GM12801 (cell line): ENCODE data around the gene ICAM5.

Experiments used
- TF ChIP-seq, protein P1 (sequence below): IDR thresholded peaks from one replicate; pipeline ENCODE4 v1.5.1; 2011; ENCODE audit warnings: control low read depth; ENCODE audit not compliant: insufficient read length; ENCODE audit errors: extremely low read depth

Gene ICAM5

GRCh38 chr19:10266706-10267105 is 23.0 kb upstream of the ICAM5 start:
- TF ChIP-seq, protein P1, sequence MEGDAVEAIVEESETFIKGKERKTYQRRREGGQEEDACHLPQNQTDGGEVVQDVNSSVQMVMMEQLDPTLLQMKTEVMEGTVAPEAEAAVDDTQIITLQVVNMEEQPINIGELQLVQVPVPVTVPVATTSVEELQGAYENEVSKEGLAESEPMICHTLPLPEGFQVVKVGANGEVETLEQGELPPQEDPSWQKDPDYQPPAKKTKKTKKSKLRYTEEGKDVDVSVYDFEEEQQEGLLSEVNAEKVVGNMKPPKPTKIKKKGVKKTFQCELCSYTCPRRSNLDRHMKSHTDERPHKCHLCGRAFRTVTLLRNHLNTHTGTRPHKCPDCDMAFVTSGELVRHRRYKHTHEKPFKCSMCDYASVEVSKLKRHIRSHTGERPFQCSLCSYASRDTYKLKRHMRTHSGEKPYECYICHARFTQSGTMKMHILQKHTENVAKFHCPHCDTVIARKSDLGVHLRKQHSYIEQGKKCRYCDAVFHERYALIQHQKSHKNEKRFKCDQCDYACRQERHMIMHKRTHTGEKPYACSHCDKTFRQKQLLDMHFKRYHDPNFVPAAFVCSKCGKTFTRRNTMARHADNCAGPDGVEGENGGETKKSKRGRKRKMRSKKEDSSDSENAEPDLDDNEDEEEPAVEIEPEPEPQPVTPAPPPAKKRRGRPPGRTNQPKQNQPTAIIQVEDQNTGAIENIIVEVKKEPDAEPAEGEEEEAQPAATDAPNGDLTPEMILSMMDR, result no peak

GRCh38 chr19:10268071-10268470 is 21.7 kb upstream of the ICAM5 start:
- TF ChIP-seq, protein P1, result no peak

DNA sequence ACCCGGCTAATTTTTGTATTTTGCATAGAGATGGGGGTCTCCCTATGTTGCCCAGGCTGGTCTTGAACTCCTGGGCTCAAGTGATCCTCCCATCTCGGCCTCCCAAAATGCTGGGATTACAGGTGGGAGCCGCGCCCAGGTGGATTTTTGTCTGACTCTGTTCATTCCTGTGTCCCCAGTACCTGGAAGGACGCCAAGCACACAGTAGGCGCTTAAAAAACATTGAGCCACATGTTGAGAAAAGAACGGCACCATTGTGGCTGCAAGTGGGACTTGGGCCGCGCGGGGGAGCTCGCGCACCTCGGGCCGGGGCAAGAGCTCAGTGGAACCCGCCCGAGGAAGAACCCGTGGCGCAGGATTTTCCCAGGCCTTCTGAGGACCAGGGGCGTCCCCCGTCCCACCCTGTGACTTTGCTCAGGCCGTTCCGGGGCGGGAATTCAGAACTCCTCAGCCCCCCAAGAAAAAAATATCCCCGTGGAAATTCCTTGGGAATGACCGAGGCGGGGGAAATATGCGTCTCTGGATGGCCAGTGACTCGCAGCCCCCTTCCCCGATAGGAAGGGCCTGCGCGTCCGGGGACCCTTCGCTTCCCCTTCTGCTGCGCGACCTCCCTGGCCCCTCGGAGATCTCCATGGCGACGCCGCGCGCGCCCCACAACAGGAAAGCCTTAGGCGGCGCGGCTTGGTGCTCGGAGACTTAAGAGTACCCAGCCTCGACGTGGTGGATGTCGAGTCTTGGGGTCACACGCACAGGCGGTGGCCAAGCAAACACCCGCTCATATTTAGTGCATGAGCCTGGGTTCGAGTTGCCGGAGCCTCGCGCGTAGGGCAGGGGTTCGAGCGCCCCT is 20.2 kb upstream of the ICAM5 start:
- TF ChIP-seq, protein P1, result no peak

GRCh38 chr19:10270180-10270615 is 19.6 kb upstream of the ICAM5 start:
- TF ChIP-seq, protein P1, result no peak

GRCh38 chr19:10270616-10271394 is 18.9 kb upstream of the ICAM5 start, which contains the start of gene ICAM1:
Gene ICAM1, plus strand, starts transcription at chr19:10271120. Its CDS starts 40 bp downstream, at chr19:10271160.
- TF ChIP-seq, protein P1, result no peak

DNA sequence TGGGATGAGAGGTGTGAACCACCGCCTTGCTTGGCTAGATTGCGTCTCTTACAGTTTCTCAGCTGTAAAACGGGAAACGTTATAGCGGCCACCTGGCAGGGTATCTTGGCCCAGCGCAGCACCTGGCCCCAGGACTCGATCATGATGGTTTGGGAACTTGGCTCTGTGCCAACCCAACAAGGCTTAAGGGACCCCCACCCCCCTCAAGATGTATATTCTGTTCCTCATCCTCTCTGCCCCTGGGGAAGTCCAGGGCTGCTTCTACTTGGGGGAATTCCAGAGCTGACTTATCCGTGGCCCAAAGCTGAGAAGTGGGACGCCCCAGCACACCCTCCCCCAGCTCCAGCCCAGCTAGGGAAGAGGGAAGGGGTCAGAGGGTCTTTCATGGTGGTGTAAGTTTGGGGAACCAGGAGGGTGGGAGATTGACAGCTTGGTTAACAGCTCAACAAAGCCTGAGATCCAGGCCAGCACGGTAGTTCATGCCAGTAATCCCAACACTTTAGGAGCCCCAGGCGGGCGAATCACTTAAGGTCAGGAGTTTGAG is 18.1 kb upstream of the ICAM5 start:
- TF ChIP-seq, protein P1, result no peak

DNA sequence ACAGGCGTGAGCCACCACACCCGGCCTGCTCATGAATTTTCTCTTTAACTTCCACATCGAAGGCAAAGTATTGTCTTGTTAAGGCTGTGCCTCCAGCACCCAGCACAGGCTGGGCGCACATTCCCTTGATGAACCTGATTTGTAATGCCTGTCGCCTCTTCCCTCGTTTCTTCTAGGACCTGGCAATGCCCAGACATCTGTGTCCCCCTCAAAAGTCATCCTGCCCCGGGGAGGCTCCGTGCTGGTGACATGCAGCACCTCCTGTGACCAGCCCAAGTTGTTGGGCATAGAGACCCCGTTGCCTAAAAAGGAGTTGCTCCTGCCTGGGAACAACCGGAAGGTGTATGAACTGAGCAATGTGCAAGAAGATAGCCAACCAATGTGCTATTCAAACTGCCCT is 15.2 kb upstream of the ICAM5 start:
- TF ChIP-seq, protein P1, result no peak
